Measurements from ENCODE around the gene ZNF823.
"Not testable (repeated sequence)": the region's sequence is repeated elsewhere in the genome, so short reads cannot be mapped to it uniquely, and the experiment has no call there.

Gene ZNF823

DNA sequence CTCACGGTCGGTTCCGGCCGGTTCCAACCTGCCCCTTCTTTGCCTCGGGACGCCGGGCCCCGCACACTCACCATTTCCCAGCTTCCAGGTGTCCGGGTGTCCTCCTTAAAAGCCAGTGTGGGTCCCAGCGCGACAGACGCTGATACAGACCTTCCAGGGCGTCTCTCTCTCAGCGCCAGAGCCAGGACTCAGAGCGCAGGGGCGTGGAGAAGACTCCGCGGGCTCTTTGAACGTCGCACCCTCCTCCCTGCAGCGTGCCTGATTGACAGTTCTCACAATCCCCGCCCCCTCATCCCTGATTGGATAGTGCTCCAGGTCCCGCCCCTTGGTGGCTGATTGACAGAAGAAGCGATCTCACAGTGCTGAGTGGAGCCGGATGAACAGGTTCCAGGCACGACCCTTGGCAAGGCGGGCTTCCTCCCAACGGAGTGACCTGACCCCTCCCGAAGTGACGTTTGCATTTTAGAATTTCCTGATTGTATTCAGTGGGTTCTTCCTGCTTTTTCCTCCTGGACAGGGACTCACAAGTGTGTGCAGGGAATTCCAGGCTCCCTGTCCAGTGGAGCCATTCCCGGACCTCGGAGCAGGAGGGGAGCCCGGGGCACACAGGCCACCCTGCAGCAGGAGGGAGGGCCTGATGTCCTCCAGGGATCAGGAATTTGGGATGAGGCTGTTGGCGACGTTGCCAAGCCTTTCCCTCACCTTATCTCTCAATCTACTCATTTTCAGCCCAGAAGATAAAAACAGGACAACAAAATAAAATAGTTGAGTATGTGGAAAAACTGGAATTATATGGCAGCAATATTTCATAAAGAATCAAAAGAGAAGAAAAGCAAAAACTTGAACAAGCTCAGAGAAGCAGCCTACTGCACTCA, at the start of gene ZNF823:
ZNF823 (minus strand) TSS at position 201 of the 875 bp plus-strand sequence; CDS start at position 74, 127 bp downstream.
- peak; percentile 99 for DNase-seq (ENCODE audit: low spot score)

DNA sequence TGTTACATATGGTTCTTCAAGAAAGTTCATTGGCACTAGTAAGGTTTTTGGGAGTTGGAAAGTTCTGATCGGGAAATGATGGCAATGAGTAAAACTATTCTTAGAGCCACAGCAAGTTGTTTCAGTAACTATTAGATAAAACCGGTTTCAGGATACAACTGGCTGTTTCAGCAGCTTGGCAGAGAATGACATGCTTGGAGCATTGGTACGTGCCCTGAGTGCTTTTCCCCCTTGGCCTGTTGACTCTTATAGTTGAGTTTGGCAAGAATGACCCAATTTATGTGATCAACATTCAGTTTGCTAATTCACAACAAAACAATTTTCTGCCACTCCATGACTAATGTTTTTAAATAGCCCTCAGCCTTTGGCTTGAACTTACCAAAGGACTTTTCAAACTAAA, 48.8 kb upstream of the ZNF823 start:
- no peak for DNase-seq (ENCODE audit: low spot score)

DNA sequence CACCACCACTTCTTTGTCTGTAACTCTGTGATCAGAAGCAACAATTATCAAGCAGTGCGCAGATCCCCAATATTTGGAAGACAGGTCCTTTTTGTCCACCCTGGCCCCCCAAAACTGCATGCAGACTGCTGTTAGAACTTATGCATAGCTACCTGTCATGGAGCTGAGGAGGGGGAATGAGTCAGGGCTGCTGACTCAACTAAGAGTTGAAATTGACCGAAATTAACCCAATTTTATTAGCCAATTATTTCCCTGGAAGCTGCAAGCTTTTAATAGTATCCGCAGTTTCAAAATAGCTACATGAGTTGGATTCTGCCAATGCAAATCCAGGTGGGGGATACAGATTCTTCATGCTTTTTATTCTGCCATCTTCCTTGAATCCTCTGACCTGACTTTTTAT, 45.6 kb upstream of the ZNF823 start:
- peak; percentile 78 for DNase-seq (ENCODE audit: low spot score)

DNA sequence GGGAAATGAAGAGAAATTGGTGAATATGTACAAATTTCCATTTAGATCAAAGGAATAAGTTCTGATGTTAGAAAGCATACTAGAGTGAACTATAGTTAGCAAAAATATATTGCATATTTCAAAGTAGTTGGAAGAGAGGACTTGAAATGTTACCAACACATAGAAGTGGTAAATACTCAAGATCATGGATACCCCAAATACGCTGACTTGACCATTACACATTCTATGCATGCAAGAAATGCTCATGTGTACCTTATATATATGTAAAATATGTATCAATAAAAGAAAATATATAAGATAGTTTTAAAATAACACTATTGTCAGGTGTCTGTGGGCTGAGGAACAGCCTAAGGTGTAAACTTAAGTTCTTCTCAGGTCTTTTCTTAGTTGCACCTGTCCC, 45.0 kb upstream of the ZNF823 start:
- no peak for DNase-seq (ENCODE audit: low spot score)

DNA sequence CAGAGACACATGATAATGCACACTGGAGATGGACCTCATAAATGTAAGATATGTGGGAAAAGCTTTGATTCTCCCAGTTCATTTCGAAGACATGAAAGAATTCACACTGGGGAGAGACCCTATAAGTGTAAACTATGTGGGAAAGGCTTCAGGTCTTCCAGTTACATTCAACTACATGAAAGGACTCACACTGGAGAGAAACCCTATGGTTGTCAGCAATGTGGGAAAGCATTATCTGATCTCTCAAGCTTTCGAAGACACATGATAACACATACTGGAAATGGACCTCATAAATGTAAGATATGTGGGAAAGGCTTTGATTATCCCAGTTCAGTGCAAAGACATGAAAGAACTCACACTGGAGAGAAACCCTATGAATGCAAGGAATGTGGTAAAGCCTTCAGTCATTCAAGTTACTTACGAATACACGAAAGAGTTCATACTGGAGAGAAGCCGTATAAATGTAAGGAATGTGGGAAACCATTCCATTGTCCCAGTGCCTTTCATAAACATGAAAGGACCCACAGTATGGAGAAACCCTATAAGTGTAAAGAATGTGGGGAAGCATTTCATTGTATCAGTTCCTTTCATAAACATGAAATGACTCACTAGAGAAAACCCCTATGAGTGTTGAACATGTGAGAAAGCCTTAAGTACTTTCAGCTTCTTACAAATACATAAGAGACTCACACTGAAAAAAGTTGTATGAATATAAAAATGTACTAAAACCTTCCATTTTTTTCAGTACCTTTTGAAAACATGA, 42.7 kb upstream of the ZNF823 start:
- no peak for DNase-seq (ENCODE audit: low spot score)

DNA sequence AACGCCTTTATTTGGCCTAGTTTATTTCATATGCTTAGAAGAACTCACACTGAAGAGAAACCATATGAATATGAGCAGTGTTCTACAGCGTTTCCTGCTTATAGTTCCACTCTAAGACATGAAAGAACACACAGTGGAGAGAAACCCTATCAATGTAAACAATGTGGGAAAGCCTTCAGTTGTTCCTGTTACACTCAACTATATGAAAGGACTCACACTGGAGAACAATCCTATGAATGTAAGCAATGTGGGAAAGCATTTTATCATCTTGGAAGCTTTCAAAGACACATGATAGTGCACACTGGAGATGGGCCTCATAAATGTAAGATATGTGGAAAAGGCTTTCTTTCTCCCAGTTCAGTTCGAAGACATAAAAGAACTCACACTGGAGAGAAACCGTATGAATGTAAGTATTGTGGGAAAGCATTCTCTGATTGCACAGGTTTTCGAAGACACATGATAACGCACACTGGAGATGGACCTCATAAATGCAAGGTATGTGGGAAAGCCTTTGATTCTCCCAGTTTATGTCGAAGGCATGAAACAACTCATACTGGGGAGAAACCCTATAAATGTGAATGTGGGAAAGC, 41.8 kb upstream of the ZNF823 start:
- DNase-seq (ENCODE audit: low spot score), result no peak

DNA sequence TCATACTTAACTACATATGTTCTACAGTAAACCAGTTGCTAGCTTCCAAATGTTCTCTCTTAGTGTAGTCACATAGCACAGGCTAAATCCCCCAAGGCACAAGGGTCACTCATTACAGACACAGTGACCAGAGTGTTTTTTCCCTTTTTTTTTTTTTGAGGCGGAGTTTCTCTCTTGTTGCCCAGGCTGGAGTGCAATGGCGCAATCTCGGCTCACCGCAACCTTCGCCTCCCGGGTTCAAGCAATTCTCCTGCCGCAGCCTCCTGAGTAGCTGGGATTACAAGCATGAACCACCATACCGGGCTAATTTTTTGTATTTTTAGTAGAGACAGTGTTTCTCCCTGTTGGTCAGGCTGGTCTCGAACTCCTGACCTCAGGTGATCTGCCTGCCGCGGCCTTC, 37.9 kb upstream of the ZNF823 start:
- DNase-seq (ENCODE audit: low spot score), result not testable (repeated sequence)

DNA sequence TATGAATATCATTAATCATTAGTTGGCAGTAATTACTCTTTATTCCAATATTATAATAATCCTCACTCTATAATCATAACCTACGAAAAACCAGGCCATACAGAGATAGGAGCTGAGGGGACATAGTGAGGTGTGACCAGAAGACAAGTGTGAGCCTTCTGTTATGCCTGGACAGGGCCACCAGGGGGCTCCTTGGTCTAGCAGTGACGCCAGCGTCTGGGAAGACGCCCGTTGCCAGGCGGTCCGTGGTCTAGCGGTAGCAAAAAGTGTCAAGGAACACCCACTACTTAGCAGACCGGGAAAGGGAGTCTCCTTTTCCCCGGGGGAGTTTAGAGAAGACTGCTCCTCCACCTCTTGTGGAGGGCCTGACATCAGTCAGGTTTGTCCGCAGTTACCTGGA, 32.8 kb upstream of the ZNF823 start:
- not testable (repeated sequence) for DNase-seq (ENCODE audit: low spot score)

DNA sequence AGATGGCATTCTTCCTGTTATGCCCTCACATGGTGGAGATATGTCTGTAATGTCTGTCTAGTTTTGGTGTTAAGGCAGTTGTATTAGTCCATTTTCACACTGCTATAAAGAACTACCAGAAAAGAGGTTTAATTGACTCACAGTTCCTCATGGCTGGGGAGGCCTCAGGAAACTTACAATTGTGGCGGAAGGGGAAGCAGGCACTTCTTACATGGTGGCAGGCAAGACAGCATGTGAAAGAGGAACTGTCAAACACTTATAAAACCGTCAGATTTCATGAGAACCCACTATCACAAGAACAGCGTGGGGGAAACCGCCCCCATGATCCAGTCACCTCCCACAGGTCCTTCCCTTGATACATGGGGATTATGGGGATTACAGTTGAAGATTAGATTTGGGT, 31.2 kb upstream of the ZNF823 start:
- DNase-seq (ENCODE audit: low spot score), result no peak

DNA sequence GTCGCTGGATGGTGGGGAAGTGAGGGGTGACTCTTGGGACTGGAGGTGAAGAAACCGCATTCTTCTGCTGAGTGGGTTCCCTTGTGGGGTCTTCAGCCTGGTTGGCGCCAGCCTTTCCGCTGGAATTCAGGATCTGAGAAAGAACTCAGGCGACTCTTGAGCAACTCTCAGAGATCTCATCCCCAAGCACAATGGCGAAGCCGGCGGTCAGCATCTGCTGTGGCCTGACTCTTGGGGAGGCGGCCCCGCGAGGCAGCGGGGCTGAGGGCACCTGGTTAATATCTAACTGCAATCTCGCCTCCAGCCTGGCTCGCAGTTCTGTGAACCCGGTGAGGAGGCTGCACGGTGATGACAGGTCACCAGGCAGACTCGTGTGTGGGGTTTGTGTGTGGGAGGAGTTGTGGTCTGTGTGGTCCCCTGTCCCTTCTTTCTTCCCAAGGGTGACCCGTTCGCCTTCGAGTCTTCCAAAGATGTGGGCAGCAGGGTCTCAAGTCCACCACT, 28.9 kb upstream of the ZNF823 start:
- DNase-seq (ENCODE audit: low spot score), result peak; percentile 1

DNA sequence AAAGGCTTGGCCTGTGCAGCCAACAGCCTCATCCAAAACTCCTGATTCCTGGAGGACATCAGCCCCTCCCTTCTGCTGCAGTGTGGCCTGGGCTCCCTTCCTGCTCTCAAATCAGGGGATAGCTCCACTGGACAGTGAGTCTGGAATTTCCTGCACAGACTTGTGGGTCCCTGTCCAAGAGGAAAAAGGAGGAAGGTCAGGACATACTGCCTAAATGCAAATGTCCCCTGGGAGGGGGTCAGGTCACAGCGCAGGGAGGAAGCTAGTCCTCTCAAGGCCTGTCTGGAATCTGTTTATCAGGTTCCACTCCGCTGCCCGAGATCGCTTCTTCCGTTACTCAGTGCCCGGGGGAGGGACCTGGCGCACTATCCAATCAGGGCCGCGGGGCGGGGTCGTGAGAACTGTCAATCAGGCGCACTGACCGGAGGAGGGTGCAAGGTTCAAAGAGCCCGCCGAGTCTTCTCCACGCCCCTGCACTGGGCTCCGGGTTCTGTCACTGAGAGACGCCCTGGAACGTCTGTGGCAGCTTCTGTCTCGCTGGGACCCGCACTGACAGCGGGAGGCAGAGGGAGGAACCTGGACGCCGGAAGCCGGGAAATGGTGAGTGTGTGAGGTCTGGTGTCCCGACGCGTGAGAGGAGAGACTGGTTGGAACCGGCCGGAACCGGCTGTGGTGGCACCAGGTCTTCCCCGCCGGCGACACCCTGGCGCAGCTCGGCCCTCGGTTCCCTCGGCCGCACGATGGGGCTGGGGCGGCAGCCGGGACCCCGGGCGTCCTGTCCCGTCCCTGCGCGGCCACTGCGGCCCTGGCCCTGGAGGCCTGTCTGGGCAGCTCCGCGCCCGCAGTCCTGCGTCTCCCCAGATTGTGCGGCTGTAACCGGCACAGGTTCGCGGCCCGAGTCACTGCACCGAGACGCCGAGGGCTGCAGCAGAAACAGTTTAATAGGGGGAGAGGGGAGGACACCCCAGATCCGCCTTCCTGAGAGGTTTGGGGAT, 28.1 kb upstream of the ZNF823 start, which contains the start of gene ZNF441:
ZNF441 (plus strand) TSS at position 404 of the 995 bp plus-strand sequence; CDS start at position 598, 194 bp downstream.
- peak; percentile 95 for DNase-seq (ENCODE audit: low spot score)

DNA sequence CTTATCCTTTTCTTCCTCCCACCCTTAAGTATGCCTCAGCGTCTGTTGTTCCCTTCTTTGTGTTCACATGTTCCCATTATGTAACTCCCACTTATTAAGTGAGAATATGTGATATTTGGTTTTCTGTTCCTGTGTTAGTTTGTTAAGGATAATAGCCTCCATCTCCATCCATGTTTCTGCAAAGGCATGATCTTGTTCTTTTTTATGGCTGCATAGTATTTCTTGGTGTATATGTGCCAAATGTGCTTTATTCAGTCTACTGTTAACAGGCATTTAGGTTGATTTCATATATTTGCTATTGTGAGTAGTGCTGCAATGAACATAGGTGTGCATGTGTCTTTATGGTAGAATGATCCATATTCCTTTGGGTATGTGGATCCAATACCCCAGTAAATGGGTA, 24.9 kb upstream of the ZNF823 start:
- no peak for DNase-seq (ENCODE audit: low spot score)

DNA sequence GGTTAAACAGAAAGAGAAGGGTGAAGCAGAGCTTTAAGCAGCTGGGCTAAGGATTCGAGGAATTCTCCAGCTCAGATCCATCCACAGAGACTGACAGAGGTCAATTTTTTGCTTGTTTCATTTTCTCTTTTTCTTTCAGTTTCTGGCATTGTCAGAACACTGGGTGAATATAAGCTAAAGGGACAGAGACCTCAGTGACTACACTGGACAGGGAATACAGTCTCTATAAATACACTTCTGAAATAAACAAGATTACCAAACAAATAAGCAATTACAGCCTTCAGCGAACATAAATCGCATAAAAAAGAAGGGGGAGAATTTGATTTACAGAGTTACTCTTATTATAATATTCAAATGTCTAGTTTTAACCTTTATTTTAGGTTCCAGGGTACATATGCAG, 24.4 kb upstream of the ZNF823 start:
- DNase-seq (ENCODE audit: low spot score), result no peak

DNA sequence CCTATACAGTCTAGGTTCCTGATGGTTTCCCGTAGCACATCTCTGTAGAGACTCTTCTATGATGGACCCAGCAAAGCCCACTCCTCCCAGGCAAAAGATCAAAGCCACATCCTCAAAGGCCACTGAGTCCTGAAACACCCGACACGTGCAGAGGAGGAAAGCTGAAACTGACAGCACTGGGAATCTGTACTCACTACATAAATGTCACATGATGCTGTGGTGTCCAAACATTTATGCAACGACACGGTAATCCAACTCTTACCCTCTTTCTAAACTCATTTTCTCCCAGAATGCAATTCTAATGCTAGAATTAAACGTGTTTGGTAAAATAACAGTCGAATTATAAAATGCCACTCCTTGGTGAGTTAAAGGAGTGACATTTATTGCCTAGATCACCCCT, 21.1 kb upstream of the ZNF823 start:
- no peak for DNase-seq (ENCODE audit: low spot score)

DNA sequence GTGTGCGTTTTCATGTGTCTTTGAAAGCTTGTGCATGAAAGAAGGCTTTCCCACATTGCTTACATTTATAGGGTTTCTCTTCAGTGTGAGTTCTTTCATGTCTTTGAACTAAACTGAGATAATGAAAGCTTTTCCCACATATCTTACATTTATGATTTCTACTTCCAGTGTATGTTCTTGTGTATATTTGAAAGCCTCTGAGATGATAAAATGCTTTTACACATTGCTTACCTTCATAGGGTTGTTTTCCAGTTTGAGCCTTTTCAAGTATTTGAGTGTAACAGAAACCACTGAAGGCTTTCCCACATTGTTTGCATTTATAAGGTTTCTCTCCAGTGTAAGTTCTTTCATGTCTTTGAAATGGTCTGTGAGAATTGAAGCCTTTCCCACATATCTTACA, 18.2 kb upstream of the ZNF823 start:
- DNase-seq (ENCODE audit: low spot score), result no peak

DNA sequence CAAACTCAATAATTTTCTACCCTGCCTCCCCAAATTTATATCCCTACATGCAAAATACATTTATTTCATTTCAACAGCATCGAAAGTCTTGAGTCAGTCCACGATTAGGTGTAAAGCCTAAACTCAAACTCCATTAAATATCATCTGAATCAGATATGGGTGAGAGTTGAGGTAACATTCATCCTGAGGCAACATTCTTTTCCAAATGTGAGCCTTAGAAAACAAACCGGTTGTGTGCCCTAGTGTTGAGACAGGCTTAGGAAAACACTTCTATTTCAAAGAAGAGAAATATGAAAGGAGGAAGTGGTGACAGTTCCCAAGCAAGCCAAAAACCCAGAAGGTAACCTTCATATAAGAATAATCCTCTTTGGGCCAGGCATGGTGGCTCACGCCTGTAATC, 15.9 kb upstream of the ZNF823 start:
- no peak for DNase-seq (ENCODE audit: low spot score)

DNA sequence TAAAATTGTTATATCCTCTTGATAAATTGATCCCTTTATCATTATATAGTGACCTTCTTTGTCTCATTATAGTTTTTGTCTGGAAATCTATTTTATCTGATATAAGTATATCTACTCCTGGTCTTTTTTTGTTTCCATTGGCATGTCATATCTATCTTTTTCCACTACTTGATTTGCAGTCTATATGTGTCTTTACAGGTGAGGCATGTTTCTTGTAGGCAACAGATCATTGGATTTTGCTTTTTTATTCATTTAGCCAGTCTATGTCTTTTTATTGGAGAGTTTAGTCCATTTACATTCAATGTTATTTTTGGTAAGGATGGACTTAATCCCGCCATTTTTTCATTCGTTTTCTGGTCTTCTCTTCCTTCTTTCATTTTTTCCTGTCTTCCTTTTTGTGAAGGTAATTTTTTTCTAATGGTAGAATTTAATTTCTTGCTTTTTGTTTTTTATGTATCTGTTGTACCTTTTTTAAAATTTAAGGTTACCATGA, 13.5 kb upstream of the ZNF823 start:
- no peak for DNase-seq (ENCODE audit: low spot score)

DNA sequence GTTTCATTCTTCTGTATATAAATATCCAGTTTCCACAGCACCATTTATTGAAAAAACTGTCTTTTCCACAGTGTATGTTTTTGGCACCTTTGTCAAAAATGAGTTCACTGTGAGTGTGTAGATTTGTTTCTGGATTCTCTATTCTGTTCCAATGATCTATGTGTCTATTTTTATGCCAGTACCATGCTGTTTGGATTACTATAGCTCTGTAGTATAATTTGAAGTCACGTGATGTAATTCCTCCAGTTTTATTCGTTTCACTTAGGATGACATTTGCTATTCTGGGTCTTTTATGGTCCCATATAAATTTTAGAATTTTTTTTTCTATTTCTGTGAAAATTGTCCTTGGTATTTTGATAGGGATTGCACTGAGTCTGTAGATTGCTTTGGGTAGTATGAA, 11.0 kb upstream of the ZNF823 start:
- no peak for DNase-seq (ENCODE audit: low spot score)

DNA sequence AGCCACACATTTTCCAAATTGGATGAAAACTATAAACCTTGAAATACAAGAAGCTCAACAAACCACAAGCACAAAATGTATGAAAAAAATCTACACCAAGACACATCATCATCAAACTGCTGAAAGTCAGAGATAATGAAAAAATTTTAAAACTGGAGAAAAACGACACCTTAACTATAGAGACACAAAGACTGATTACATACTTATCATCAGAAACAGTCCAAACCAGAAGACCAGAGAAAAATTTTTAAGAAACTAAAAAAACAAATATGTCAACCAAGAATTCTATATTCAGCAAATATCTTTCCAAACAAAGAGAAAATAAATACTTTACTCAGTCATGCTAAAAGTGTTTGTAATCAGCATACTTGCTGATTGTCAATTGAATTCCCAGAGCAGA, 8.5 kb upstream of the ZNF823 start:
- DNase-seq (ENCODE audit: low spot score), result no peak

DNA sequence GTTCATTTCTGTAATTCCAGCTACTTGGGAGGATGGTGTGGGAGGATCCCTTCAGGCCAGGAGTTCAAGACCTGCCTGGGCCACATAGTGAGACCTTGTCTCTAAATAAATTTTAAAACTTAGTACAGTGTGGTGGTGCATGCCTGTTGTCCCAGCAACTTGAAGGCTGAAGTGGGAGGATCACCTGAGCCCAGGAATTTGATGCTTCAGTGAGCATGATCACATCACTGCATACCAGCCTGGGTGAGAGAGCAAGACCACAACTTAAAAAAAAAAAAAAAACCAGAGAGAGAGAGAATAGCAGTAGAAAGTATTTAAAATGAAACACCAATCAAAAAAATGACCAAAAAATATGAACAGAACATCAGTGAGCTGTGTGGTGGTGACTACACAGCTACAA, 7.1 kb upstream of the ZNF823 start:
- DNase-seq (ENCODE audit: low spot score), result no peak

Data from putamen (tissue), 1 donor.